Neural progenitor cell (in vitro differentiated cells): Measurements from ENCODE around the gene ATG10. TPM values are rescaled to one million over a fixed set of nuclear protein-coding genes. Genes with fewer than 3 reads are reported as not detected.
A peak's percentile ranks its signal among the peaks of the same experiment; 100 is the strongest.

Source experiments
- DNase-seq: peaks from one replicate; pipeline ENCODE4 v3.0.0-alpha.2; 2016; ENCODE audit warnings: low spot score
- H2AFZ ChIP-seq: fragments of 200-600 bp; sonication (generic); replicated peaks from 2 replicates; pipeline ENCODE4 v1.6.1; 2016; ENCODE audit warnings: antibody characterized with exemption
- H3F3A ChIP-seq: fragments of 200-600 bp; sonication (generic); 2 replicates; pipeline ENCODE4 v1.6.1; 2016; ENCODE audit warnings: antibody characterized with exemption, low read depth
- H3K27ac ChIP-seq: fragments of 200-600 bp; sonication (generic); 2 replicates; pipeline ENCODE4 v1.5.1; 2016; ENCODE audit warnings: mild to moderate bottlenecking
- H3K27me3 ChIP-seq: fragments of 200-600 bp; sonication (generic); 2 replicates; pipeline ENCODE4 v1.6.1; 2016; ENCODE audit warnings: mild to moderate bottlenecking, moderate library complexity
- H3K36me3 ChIP-seq: fragments of 200-600 bp; sonication (generic); 2 replicates; pipeline ENCODE4 v1.5.1; 2016
- H3K4me1 ChIP-seq: fragments of 200-600 bp; sonication (generic); 2 replicates; pipeline ENCODE4 v1.6.1; 2016; ENCODE audit warnings: mixed run types
- H3K4me2 ChIP-seq: fragments of 200-600 bp; sonication (generic); 2 replicates; pipeline ENCODE4 v1.6.1; 2016
- H3K4me3 ChIP-seq: fragments of 200-600 bp; sonication (generic); 2 replicates; pipeline ENCODE4 v1.5.1; 2016
- H3K79me2 ChIP-seq: fragments of 200-600 bp; sonication (generic); 2 replicates; pipeline ENCODE4 v1.6.1; 2016; ENCODE audit warnings: low read depth
- H3K9ac ChIP-seq: fragments of 200-600 bp; sonication (generic); 2 replicates; pipeline ENCODE4 v1.6.1; 2016
- H3K9me3 ChIP-seq: fragments of 200-600 bp; sonication (generic); 2 replicates; pipeline ENCODE4 v1.5.1; 2016; ENCODE audit warnings: low read depth
- H4K20me1 ChIP-seq: fragments of 200-600 bp; sonication (generic); 2 replicates; pipeline ENCODE4 v1.6.1; 2016; ENCODE audit warnings: low read depth
- H3K27ac Mint-ChIP-seq: 3 replicates; pipeline ENCODE4 v1.8.0; 2021; ENCODE audit warnings: mixed read lengths
- H3K27me3 Mint-ChIP-seq: 2 replicates; pipeline ENCODE4 v1.8.0; 2022; ENCODE audit warnings: low read depth, mild to moderate bottlenecking, inconsistent platforms, moderate library complexity, mixed read lengths; ENCODE audit not compliant: insufficient read depth
- H3K36me3 Mint-ChIP-seq: 3 replicates; pipeline ENCODE4 v1.8.0; 2021; ENCODE audit warnings: mixed read lengths
- H3K4me1 Mint-ChIP-seq: 3 replicates; pipeline ENCODE4 v1.8.0; 2021; ENCODE audit warnings: mixed read lengths
- H3K4me3 Mint-ChIP-seq: 3 replicates; pipeline ENCODE4 v1.8.0; 2021; ENCODE audit warnings: mild to moderate bottlenecking, moderate library complexity, mixed read lengths
- H3K9me3 Mint-ChIP-seq: 3 replicates; pipeline ENCODE4 v1.8.0; 2020; ENCODE audit warnings: mixed read lengths
- CTCF ChIP-seq: fragments of 200-600 bp; sonication (generic); IDR thresholded peaks from 2 replicates; pipeline ENCODE4 v1.5.1; 2017; ENCODE audit warnings: antibody characterized with exemption, mild to moderate bottlenecking
- EZH2 ChIP-seq: fragments of 200-600 bp; sonication (generic); IDR thresholded peaks from 2 replicates; pipeline ENCODE4 v1.6.1; 2017; ENCODE audit warnings: antibody characterized with exemption, mild to moderate bottlenecking, moderate library complexity
- EZH2phosphoT487 ChIP-seq: fragments of 200-600 bp; sonication (generic); IDR thresholded peaks from 2 replicates; pipeline ENCODE4 v1.6.1; 2017; ENCODE audit warnings: antibody characterized with exemption
- total RNA-seq: library from RNA; depleted of rRNA; stranded (reverse); fragments of >200 nt; gene quantifications from 2 replicates; pipeline ENCODE4 v1.2.3, GENCODE V29; 2015; ENCODE audit warnings: low replicate concordance

Gene ATG10
- total RNA-seq, 1 donor from 2014 or later, result 13.4 TPM

GRCh38 chr5:82174128-82174918 is 202.5 kb downstream of the ATG10 start:
- Mint-ChIP-seq H3K27ac (no peak overlapping the region), H3K4me1 (no peaks in the 10 kb centered on the region), H3K36me3 (no peaks in the 10 kb centered on the region), H3K27me3 (peaks cover 2% of the 10 kb centered on the region), H3K9me3 (no peaks in the 10 kb centered on the region), H3K4me3 (no peak overlapping the region)
- H3K9me3 ChIP-seq, result no peaks in the 10 kb centered on the region
- no peaks in the 10 kb centered on the region for H3K79me2 ChIP-seq
- no peak overlapping the region for H3K27ac ChIP-seq
- no peak overlapping the region for H2AFZ ChIP-seq
- H3K4me1 ChIP-seq, result no peaks in the 10 kb centered on the region
- TF ChIP-seq EZH2phosphoT487, result no peak
- TF ChIP-seq CTCF, result peak; percentile 87
- no peak for TF ChIP-seq EZH2
- H4K20me1 ChIP-seq, result no peaks in the 10 kb centered on the region
- no peaks in the 10 kb centered on the region for H3K27me3 ChIP-seq
- H3K36me3 ChIP-seq, result no peaks in the 10 kb centered on the region
- no peak overlapping the region for H3K4me2 ChIP-seq
- DNase-seq, result peak; percentile 77
- H3F3A ChIP-seq, result no peaks in the 10 kb centered on the region
- no peak overlapping the region for H3K9ac ChIP-seq
- H3K4me3 ChIP-seq, result no peak overlapping the region

GRCh38 chr5:82174919-82175219 is 203.0 kb downstream of the ATG10 start:
- H3K4me2 ChIP-seq, result no peak overlapping the region
- no peak overlapping the region for H3K27ac Mint-ChIP-seq
- H3K27me3 ChIP-seq, result no peaks in the 10 kb centered on the region
- no peaks in the 10 kb centered on the region for H3K36me3 Mint-ChIP-seq
- no peaks in the 10 kb centered on the region for H3K4me1 ChIP-seq
- TF ChIP-seq EZH2 (no peak), EZH2phosphoT487 (no peak), CTCF (no peak)
- H3K36me3 ChIP-seq, result no peaks in the 10 kb centered on the region
- no peaks in the 10 kb centered on the region for H3K9me3 Mint-ChIP-seq
- no peak overlapping the region for H2AFZ ChIP-seq
- H3K4me3 Mint-ChIP-seq, result no peak overlapping the region
- H3K4me1 Mint-ChIP-seq, result no peaks in the 10 kb centered on the region
- no peak overlapping the region for H3K4me3 ChIP-seq
- H3K9me3 ChIP-seq, result no peaks in the 10 kb centered on the region
- no peaks in the 10 kb centered on the region for H3F3A ChIP-seq
- H3K9ac ChIP-seq, result no peak overlapping the region
- H3K27ac ChIP-seq, result no peak overlapping the region
- no peak for DNase-seq
- no peaks in the 10 kb centered on the region for H4K20me1 ChIP-seq
- peaks cover 2% of the 10 kb centered on the region for H3K27me3 Mint-ChIP-seq
- no peaks in the 10 kb centered on the region for H3K79me2 ChIP-seq

- no peak overlapping the region for H3K4me2 ChIP-seq
- no peak for DNase-seq
- no peaks in the 10 kb centered on the region for H3K9me3 Mint-ChIP-seq
- H3K27ac Mint-ChIP-seq, result no peak overlapping the region
- H3K9ac ChIP-seq, result no peak overlapping the region
- H3K27me3 Mint-ChIP-seq, result no peaks in the 10 kb centered on the region
- no peak overlapping the region for H3K4me3 Mint-ChIP-seq
- H3K36me3 ChIP-seq, result no peaks in the 10 kb centered on the region
- H2AFZ ChIP-seq, result no peak overlapping the region
- H3K4me3 ChIP-seq, result no peak overlapping the region
- no peaks in the 10 kb centered on the region for H3K36me3 Mint-ChIP-seq
- no peaks in the 10 kb centered on the region for H3K4me1 Mint-ChIP-seq
- TF ChIP-seq CTCF (no peak), EZH2 (no peak), EZH2phosphoT487 (no peak)
- no peak overlapping the region for H3K27ac ChIP-seq
- H3F3A ChIP-seq, result no peaks in the 10 kb centered on the region
- H3K4me1 ChIP-seq, result no peaks in the 10 kb centered on the region
- no peaks in the 10 kb centered on the region for H3K79me2 ChIP-seq
- no peaks in the 10 kb centered on the region for H3K9me3 ChIP-seq
- H3K27me3 ChIP-seq, result no peaks in the 10 kb centered on the region
- no peaks in the 10 kb centered on the region for H4K20me1 ChIP-seq
These were observed 204.4 kb downstream of the ATG10 start for GRCh38 chr5:82176115-82176814.
